NCI-H748 treated with DMSO at 0.1 percent for 48 hours (cell line): Measurements from ENCODE around the gene TEX44.
A peak's percentile ranks its signal among the peaks of the same experiment; 100 is the strongest.
"Not testable (repeated sequence)": the region's sequence is repeated elsewhere in the genome, so short reads cannot be mapped to it uniquely, and the experiment has no call there.

ENCODE experiments used
- DNase-seq: peaks from one replicate; lab custom pipeline; 2025; lab: John Stamatoyannopoulos, UW

The TEX44 gene

DNA sequence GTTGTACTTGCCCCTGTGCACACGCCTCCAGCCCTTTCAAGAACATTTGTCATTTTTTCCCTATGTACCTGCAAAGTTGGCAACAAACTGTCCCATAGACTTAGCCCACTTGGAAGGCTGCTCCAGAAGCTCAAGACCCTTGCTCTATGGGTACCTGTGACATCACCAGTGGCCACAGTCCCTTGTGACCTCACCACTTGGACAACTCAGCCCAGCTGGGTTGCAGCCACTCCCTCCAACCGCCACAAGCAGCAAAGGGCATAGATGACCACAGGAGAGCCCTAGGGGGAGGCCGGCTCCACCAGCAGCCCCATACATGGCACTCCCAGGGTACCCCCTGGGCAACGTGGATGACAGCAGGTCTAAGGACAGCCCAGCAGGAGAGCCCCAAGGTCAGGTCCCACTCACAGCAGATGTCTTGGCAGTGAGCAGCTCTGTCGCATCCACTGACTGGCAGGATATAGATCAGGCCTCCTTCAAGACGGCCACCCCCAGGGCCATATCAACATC lies at the start of gene TEX44:
Gene TEX44 (plus strand): TSS at position 229 of the 510 bp plus-strand sequence. CDS start 88 bp downstream, at position 317.
- no peak for DNase-seq

DNA sequence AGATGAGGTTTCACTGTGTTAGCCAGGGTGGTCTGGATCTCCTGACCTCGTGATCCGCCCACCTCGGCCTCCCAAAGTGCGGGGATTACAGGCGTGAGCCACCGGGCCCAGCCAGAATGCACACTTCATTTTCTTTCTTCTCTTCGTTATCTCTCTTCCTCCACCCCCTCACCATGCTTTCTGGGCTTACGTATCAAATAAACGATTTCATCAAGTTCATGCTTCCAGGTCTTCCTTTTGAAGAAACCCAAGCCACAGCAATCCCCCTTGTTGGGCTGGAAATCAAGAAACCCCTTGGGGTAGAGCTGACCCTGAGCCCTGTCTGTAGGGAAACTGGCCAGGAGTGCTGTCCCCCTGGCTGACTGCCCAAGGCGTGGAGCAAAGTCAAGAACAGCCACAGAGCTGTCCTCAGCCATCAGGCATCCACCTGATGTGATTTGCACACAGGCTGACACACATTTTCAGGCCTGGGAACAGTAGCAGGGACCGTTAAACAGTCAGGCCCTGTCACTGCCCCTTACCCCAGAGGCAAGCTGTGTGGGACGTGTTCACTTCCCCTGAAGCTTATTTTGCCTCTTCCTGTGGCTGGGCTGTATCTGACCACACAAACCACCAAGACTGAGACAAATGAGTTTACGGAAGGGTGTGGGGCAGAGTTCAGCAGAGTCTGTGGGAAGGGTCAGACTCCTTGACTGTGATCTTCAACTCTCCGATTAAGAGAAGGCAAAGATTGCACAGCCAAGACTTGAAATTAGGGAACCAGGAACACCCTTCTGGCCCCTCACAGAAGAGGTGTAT lies 47.4 kb upstream of the TEX44 start:
- DNase-seq = no peak

DNA sequence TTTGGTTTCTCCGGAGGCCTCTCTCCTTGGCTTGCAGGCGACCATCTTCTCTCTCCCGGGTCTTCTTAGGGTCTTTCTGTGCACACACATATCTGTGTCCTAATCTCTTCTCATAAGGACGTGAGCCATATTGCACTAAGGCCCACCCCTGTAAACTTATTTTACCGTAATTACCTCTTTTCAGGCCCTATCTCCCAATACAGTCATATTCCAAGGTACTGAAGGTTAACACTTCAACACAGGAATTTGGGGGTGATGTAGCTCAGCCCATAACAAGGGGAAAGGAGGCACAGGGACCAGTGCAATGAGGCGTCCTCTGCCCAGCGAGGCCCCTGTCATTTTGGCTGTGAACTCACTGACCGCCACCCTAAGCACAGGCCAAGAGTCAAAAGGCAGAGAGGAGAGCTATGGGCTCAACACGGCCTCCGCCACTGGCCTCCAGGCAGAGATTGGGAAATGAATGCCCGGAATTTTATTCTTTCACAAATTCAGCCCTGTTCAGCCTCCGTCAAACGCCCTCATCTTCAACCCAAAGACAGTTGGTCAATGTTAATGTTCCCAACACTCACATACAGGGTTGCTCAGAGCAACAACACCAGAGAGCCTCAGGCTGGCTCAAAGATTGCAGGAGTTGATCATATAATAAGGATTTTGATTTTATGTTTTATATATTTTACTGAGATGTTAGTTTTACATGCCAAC lies 46.5 kb upstream of the TEX44 start:
- DNase-seq = no peak

- DNase-seq = no peak
Measured at GRCh38 chr2:231547315-231548110, 45.2 kb upstream of the TEX44 start.

DNA sequence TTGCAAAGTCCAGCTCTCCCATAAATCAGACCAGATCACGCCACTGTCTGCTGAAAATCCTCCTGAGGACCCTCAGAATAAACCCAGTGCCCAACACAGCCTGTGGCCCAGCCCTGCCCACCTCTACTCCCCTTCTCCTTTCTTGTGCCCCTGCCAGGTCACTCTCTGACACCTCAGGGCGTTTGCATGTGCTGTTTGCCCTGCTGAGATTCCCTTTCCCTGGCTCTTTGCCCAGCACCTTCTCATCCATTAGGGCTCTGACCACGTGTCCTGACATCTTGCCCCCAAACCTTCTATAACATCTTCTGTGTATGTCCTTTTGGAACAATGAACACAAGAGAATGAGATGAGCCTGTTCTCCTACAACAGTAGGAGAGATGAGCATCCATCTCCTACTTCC lies 43.9 kb upstream of the TEX44 start:
- no peak for DNase-seq

GRCh38 chr2:231549446-231550239 lies 43.0 kb upstream of the TEX44 start:
- no peak for DNase-seq

- DNase-seq = no peak
Measured at GRCh38 chr2:231552752-231553151, 39.9 kb upstream of the TEX44 start.

GRCh38 chr2:231554327-231554726 lies 38.3 kb upstream of the TEX44 start:
- DNase-seq = no peak

DNA sequence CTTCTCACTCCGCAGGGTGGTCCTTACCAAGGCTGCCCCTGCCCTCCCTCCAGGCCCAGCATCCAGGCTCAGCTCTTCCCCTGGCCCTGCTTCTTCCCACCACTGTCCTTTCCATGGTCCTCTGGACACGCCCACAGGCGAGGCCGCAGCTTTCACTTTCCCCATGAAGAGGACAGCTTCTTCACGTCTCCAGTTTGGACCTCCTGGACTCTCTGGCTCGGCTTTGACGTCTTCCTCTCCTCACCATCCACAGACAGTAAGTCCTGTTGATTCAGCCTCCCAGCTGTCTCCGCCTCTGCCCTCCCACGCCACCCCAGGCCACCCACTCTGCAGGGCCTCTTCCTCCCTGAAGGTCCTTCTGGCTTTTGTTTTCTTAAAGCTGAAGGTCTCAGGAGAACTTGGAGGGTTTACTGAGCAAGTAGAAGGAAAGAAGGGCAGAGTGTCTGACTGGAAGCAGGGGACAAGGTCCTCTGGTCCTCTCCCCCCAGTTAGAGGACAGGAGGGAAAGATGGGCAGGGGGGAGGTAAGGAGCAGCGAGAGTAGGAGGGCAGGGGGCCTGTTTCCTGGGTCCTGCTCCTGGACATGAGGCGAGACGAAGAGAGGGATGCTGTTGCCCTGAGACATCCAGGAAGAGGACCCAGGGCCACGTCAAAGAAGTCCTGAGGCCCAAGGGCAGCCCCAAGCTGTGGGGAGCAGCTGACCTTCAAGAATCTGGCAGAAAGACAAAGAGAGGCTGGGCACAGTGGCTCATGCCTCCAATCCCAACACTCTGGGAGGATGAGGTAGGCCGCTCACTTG lies 37.7 kb upstream of the TEX44 start:
- DNase-seq = no peak

DNA sequence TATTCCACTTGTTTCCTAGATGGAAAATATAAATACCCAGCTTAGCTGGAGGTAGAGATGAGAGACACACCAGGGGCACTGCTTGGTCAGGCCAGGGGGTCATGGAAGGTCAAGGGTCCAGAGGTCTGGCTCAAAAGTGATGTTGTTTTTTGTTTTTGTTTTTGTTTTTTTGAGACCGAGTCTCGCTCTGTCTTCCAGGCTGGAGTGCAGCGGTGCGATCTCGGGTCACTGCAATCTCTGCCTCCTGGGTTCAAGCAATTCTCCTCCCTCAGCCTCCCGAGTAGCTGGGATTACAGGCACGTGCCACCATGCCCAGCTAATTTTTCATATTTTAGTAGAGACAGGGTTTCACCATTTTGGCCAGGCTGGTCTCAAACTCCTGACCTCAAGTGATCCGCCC lies 36.2 kb upstream of the TEX44 start:
- not testable (repeated sequence) for DNase-seq

- DNase-seq = no peak
Measured at GRCh38 chr2:231556981-231557380, 35.7 kb upstream of the TEX44 start.

DNA sequence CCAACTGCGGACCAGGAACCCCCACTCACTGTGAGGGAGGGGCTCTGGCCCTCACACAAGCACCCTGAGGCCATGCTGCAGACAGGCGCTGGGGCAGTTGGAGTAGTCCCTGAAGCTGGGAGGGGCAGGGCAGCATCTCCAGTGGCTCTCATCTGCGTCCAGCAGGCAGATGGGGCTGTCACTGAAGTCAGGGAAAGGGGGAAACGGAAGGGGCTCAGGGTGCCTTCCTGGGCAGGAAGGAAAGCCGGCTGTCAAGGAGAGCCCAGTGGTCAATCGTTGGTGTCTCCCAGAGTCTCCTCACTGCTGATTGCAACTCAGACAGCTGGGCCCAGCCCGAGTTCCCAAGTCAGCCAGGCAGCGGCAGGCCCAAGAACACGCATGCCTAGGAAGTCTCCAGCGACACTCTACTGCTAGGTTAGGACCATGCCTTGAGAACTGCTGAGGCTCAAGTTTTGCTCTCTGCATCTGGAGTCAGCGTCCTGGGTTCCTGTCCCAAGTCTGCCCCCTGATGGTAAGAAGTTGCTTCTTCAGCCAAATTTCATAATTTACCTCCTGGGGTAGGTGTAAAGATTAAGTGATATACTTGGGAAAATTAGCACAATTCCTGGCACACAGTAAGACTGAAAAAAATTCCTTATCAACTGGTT lies 35.0 kb upstream of the TEX44 start:
- peak; percentile 22 for DNase-seq

DNA sequence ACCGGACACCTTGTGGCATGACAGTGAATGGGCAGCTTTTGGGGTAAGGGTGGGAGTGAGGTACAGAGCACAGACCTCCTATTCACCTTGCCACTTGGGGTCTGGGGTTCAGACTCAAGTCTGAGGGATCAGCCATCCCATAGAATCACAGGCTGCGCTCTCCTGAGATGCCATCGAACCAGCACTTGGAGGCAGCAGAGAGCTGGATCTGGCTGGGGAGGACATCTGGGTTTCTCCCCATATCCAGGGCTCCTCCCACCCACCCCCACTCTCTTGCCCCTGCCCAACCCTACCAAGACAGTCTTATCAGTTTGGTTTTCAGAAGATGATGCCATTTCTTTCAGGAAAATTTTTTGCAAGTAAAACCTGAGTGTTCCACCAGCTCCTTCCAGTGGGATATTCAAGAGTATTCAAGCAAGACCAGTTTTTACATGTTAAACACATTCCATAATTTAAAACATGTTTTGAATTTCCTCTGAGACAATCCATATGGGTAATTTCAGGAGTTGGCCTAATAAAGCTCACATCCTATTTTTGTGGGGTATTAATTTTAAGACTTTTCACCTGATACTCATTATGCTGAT lies 29.2 kb upstream of the TEX44 start:
- DNase-seq = no peak

DNA sequence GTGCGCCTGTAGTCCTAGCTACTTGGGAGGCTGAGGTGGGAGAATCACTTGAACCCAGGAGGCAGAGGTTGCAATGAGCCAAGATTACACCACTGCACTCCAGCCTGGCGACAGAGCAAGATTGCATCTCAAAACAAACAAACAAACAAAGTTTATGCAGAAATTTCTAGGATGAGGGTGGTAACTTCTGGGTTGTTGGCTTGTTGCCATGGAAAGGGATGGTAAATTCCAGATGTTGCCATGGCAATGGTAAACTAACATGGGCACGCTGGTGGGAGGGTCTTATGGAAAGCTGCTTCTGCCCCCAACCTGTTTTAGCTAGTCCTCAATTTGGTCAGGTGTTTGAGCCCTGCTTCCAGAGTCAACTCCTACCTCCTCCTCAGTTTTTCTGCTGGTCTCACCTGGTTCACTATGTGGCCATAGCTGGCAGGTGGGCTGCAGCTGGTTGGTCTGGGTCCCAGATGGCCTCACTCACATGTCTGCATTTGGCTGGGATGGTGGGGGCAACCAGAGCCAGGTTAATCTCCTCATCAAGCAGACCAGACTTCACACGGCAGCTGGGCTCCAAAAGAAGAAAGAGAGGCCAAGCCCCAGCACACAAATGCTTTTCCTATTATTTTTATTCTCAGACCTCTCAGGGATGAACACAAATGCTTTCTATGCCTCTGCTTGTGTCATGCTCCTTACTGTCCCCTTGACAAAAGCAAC lies 26.6 kb upstream of the TEX44 start:
- DNase-seq = no peak

DNA sequence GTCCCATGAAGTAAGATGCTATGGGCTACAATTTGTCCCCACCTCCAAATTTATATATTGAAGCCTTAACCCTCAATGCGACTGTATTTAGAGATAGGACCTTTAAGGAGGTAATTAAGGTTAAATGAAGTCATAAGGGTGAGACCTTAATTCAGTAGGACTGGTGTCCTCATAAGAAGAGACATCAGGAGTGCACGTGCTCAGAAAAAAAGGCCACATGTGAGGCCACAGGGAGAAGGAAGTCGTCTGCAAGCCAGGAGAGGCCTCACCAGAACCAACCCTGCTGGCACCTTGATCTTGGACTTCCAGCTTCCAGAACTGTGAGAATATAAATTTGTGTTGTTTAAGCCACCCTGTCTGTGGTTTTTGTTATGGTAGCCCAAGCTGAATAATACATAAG lies 25.5 kb upstream of the TEX44 start:
- no peak for DNase-seq

DNA sequence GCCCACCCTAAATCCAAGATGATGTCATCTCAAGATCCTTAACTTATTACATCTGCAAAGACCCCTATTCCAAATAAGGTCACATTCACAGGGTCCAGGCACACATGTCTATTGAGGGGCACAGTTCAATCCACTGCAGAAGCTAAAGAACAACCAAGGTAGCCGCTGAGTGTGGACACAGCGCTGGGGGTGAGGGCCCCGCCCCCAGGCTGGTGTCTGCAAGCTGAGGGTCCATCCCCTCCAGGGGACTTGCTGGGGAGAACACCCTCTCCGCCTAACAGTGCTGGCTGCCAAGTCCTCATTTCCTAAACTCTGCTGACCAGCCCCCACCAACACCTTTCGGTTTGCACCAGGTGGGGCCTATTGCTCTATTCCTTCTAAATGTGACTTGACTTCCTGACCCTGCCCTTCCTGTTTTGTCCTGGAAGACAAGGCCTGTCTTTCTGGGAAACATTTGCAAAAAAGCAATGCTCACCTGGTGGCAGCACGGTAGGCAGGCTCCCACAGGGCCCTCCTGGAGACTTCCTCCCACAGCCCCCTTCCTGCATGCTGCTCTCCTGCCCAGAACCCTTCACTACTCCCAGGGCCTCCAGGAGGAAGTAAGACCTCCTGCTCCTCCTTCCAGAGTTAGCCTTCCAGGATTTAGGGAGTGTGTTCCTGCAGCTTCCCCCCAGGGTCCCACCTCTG lies 24.4 kb upstream of the TEX44 start:
- no peak for DNase-seq

DNA sequence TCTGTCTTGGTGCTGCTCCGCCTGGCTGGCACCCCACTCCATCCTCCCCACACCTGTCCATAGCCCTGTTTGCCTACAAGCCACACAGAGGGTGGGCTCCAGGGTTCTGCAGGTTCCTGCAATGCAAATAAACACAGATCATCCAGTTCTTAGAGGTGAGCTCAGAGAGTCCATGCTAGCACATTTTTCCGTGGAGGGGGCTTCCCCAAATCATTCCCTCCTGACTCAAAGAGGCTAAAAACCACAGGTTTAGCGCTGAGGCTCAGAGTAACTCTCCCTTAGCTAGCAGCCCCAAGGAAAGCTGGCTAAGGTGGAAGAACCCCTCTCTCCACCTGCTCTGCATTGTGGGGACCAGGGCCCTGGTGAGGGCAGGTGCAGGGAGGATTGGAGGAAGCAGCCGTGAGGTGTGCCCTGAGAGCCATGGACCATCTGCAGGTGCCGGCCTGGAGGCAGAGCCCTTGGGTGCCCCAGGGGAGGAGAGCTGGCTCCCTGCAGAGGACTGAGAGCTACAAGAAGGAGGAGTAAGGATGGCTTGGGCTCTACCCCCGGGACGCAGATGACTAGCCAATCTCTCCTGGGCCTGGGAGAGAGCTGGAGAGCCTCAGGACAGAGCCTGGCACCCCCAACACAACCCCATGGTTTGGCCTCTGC lies 23.8 kb upstream of the TEX44 start:
- no peak for DNase-seq

- not testable (repeated sequence) for DNase-seq
Measured at GRCh38 chr2:231570915-231571314, 21.7 kb upstream of the TEX44 start.
